NB4 (cell line): ENCODE data around the gene AMIGO1.

ENCODE experiments used
- POLR2A ChIP-seq: IDR thresholded peaks from 2 replicates; pipeline ENCODE4 v1.6.1; 2011; ENCODE audit warnings: mild to moderate bottlenecking; ENCODE audit not compliant: insufficient read length; ENCODE audit errors: extremely low read depth
- TF ChIP-seq, protein P1 (sequence below): IDR thresholded peaks from one replicate; pipeline ENCODE4 v1.5.1; 2012; ENCODE audit warnings: low read depth, low read length

- TF ChIP-seq, protein P1, sequence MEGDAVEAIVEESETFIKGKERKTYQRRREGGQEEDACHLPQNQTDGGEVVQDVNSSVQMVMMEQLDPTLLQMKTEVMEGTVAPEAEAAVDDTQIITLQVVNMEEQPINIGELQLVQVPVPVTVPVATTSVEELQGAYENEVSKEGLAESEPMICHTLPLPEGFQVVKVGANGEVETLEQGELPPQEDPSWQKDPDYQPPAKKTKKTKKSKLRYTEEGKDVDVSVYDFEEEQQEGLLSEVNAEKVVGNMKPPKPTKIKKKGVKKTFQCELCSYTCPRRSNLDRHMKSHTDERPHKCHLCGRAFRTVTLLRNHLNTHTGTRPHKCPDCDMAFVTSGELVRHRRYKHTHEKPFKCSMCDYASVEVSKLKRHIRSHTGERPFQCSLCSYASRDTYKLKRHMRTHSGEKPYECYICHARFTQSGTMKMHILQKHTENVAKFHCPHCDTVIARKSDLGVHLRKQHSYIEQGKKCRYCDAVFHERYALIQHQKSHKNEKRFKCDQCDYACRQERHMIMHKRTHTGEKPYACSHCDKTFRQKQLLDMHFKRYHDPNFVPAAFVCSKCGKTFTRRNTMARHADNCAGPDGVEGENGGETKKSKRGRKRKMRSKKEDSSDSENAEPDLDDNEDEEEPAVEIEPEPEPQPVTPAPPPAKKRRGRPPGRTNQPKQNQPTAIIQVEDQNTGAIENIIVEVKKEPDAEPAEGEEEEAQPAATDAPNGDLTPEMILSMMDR = no peak
- TF ChIP-seq POLR2A = no peak
These were observed 20.8 kb downstream of the AMIGO1 start for GRCh38 chr1:109488696-109489095.
